A673 (cell line): ENCODE measurements around the gene NSD2. TPM values are rescaled to one million over a fixed set of nuclear protein-coding genes. Genes with fewer than 3 reads are reported as not detected.
A peak's percentile ranks its signal among the peaks of the same experiment; 100 is the strongest.

Source experiments
- BruUV-seq: library from RNA; stranded (reverse); fragments of 400-500 nt; replicated peaks from 2 replicates; lab custom pipeline; 2021; lab: Mats Ljungman, UMichigan
- CTCF ChIA-PET: fragments of 300-600 bp; sonication (Branson Sonifier 250); formaldehyde crosslinking; loops from one replicate; lab custom pipeline; 2022; ENCODE audit warnings: antibody characterized with exemption; lab: Charles Lee
- POLR2A ChIA-PET: fragments of 300-600 bp; sonication (Branson Sonifier 250); formaldehyde crosslinking; loops from one replicate; lab custom pipeline; 2022; ENCODE audit warnings: antibody characterized with exemption; ENCODE audit not compliant: low non-redundant PET; lab: Charles Lee
- DNase-seq: peaks from one replicate; pipeline ENCODE4 v3.0.0-alpha.2; 2015; ENCODE audit warnings: low spot score
- H3K27ac ChIP-seq: fragments of 200-600 bp; sonication (generic); 2 replicates; pipeline ENCODE4 v1.5.1; 2016; ENCODE audit warnings: mixed run types, low read depth, mild to moderate bottlenecking, mixed read lengths, antibody characterized with exemption, low read length; ENCODE audit not compliant: poor library complexity, severe bottlenecking
- H3K27me3 ChIP-seq: fragments of 200-600 bp; sonication (generic); replicated peaks from 2 replicates; pipeline ENCODE4 v1.6.1; 2017; ENCODE audit warnings: mixed run types, low read depth, mild to moderate bottlenecking, mixed read lengths, antibody characterized with exemption, low read length; ENCODE audit not compliant: insufficient read depth, poor library complexity
- H3K36me3 ChIP-seq: fragments of 200-600 bp; sonication (generic); 2 replicates; pipeline ENCODE4 v1.6.1; 2016; ENCODE audit warnings: mixed run types, mild to moderate bottlenecking, mixed read lengths, antibody characterized with exemption, low read length; ENCODE audit not compliant: insufficient read depth, poor library complexity, severe bottlenecking
- H3K4me1 ChIP-seq: fragments of 200-600 bp; sonication (generic); 2 replicates; pipeline ENCODE4 v1.6.1; 2017; ENCODE audit warnings: mixed run types, mild to moderate bottlenecking, mixed read lengths, antibody characterized with exemption, low read length; ENCODE audit not compliant: insufficient read depth, poor library complexity, severe bottlenecking
- H3K4me3 ChIP-seq: fragments of 200-600 bp; sonication (generic); 2 replicates; pipeline ENCODE4 v1.5.1; 2016; ENCODE audit warnings: low read depth, mixed run types, mild to moderate bottlenecking, mixed read lengths, low read length; ENCODE audit not compliant: poor library complexity, severe bottlenecking
- H3K9me3 ChIP-seq: fragments of 200-600 bp; sonication (generic); 2 replicates; pipeline ENCODE4 v1.6.1; 2016; ENCODE audit warnings: mixed run types, low read depth, mild to moderate bottlenecking, mixed read lengths, antibody characterized with exemption, low read length; ENCODE audit not compliant: poor library complexity, severe bottlenecking
- EZH2 ChIP-seq: fragments of 200-600 bp; sonication (generic); IDR thresholded peaks from 2 replicates; pipeline ENCODE4 v1.6.1; 2017; ENCODE audit warnings: borderline replicate concordance, low read depth, mild to moderate bottlenecking, mixed read lengths, antibody characterized with exemption, low read length; ENCODE audit not compliant: poor library complexity, severe bottlenecking
- intact Hi-C: fragments of 100-400 bp; cut with micrococcal nuclease; formaldehyde crosslinking; loops from one replicate; pipeline ENCODE4 v1.10.0; 2022; ENCODE audit not compliant: unreplicated experiment
- total RNA-seq: library from RNA; stranded (reverse); gene quantifications from 2 replicates; pipeline ENCODE4 v1.2.3, GENCODE V29; 2021
- TF ChIP-seq, protein P1 (sequence below): fragments of 300-800, 200-600 bp; sonication (generic); conservative IDR thresholded peaks from 2 replicates; pipeline ENCODE4 v1.5.1; 2017; ENCODE audit warnings: low read depth, mild to moderate bottlenecking, antibody characterized with exemption, low read length, moderate library complexity, mixed read lengths

The NSD2 gene
- total RNA-seq, 1 experiment from 2014 or later, result 227 TPM

DNA sequence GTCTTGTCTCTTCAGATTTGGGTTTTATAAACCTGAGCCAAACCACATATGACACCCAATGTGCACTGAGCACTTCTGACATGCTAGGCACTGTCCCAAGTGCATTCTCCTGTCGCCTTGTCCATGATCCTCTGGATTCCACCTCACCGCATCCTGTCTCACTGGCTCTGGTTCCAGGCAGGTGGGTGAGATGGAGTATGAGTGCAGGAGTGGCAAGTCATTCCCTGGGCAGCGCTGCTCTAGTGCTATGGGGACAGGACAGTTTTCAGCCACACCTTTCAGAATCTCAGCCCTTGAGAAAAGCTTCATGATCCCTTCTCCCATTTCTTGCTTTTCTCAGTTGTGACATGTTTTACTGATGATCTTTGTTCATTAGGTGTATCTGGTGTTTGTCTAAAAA lies 66.4 kb downstream of the NSD2 start:
- intact Hi-C loops, result no loop called here
- peaks cover 3% of the 10 kb centered on the region for H3K4me1 ChIP-seq
- BruUV-seq, result no TSS peak
- ChIA-PET POLR2A (no interaction called here), CTCF (no interaction called here)
- TF ChIP-seq, protein P1, sequence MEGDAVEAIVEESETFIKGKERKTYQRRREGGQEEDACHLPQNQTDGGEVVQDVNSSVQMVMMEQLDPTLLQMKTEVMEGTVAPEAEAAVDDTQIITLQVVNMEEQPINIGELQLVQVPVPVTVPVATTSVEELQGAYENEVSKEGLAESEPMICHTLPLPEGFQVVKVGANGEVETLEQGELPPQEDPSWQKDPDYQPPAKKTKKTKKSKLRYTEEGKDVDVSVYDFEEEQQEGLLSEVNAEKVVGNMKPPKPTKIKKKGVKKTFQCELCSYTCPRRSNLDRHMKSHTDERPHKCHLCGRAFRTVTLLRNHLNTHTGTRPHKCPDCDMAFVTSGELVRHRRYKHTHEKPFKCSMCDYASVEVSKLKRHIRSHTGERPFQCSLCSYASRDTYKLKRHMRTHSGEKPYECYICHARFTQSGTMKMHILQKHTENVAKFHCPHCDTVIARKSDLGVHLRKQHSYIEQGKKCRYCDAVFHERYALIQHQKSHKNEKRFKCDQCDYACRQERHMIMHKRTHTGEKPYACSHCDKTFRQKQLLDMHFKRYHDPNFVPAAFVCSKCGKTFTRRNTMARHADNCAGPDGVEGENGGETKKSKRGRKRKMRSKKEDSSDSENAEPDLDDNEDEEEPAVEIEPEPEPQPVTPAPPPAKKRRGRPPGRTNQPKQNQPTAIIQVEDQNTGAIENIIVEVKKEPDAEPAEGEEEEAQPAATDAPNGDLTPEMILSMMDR, result no peak
- TF ChIP-seq EZH2, result no peak
- no peak overlapping the region for H3K27ac ChIP-seq
- DNase-seq, result no peak
- no peak overlapping the region for H3K4me3 ChIP-seq
- H3K27me3 ChIP-seq, result no peaks in the 10 kb centered on the region
- peaks cover 84% of the 10 kb centered on the region for H3K36me3 ChIP-seq
- no peaks in the 10 kb centered on the region for H3K9me3 ChIP-seq

DNA sequence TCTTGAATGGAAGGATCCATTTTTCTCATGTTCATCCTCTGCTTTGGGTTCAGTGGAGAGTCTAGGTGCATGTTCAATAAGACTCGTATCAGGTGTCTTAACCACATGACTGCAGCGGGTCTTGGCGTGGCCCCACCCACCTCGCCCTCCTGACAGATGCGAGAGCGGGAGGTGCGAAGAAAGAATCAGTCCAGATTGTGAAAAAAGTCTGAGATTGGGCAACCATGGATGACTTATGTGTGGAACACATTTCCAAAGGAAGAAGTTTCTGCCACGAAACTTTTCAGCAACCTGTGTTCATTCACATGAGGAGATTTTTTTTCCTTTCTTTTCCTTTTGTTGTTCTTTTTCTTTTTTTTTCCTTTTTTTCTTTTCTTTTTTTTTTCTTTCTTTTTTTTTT lies 66.8 kb downstream of the NSD2 start:
- Histone ChIP-seq H3K9me3 (no peaks in the 10 kb centered on the region), H3K27ac (no peak overlapping the region), H3K4me1 (peaks cover 3% of the 10 kb centered on the region), H3K4me3 (no peak overlapping the region), H3K36me3 (peaks cover 84% of the 10 kb centered on the region), H3K27me3 (no peaks in the 10 kb centered on the region)
- ChIA-PET CTCF (no interaction called here), POLR2A (no interaction called here)
- BruUV-seq, result no TSS peak
- TF ChIP-seq, protein P1, result no peak
- no peak for TF ChIP-seq EZH2
- intact Hi-C loops, result no loop called here
- no peak for DNase-seq

DNA sequence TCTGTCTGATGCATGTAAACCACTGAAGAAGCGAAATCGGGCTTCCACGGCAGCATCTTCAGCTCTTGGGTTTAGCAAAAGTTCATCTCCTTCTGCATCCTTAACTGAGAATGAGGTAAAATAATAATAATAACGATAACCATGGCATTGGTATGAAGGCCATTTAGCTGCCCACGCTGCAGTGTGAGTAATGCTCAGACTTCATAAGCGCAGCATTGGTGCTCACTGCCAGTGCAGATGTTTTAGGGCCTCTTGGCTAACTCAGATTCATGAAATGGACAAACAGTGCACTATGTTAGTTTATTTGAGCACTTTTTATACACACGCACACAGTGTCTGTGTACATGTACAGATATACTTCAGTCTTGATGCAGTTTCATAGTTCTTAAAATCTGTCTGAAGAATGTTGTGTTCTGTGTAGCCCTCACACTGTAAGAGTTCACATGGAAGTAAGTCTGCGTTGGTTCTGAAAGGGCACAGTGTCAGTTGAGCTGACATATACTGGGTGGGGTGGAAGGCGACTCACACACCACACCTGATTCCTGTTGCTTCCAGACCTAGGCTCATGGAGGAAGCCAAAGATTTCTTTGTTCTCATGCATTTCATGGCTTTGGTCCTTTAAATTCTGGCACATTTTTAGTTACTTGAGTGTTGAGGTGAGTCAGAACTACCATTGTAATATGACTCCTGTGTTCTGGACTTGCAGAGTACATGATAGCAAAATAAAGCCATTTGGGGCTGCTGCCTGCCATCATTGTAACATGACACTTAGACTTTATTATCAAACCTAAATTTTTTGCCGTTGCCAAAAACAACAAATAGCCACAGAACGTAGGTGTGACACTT lies 68.7 kb downstream of the NSD2 start:
- H3K9me3 ChIP-seq, result no peaks in the 10 kb centered on the region
- no TSS peak for BruUV-seq
- H3K27me3 ChIP-seq, result no peaks in the 10 kb centered on the region
- TF ChIP-seq EZH2, result no peak
- TF ChIP-seq, protein P1, result no peak
- ChIA-PET POLR2A (no interaction called here), CTCF (no interaction called here)
- intact Hi-C loops, result no loop called here
- peak; percentile 17 for DNase-seq
- peaks cover 94% of the 10 kb centered on the region for H3K36me3 ChIP-seq
- H3K27ac ChIP-seq, result no peak overlapping the region
- peaks cover 3% of the 10 kb centered on the region for H3K4me1 ChIP-seq
- no peak overlapping the region for H3K4me3 ChIP-seq
